CD4-positive, alpha-beta memory T cell (primary cell): ENCODE measurements around the gene MTHFSD. TPM values are rescaled to one million over a fixed set of nuclear protein-coding genes. Genes with fewer than 3 reads are reported as not detected.

Experiments
- CTCF ChIA-PET: fragments of 350-600 bp; sonication (Branson Sonifier 250); formaldehyde crosslinking; loops from one replicate; lab custom pipeline; 2021; ENCODE audit warnings: inconsistent platforms; ENCODE audit not compliant: partially characterized antibody; lab: Charles Lee
- POLR2A ChIA-PET: fragments of 350-600 bp; sonication (Branson Sonifier 250); formaldehyde crosslinking; loops from one replicate; lab custom pipeline; 2021; ENCODE audit not compliant: partially characterized antibody; lab: Charles Lee
- DNase-seq, 5 donors: peaks; one replicate each; pipeline versions ENCODE4 v3.0.0 to v3.0.0-alpha.2; 2020 to 2022; ENCODE audit warnings: mixed read lengths in 1 of 5
- H3K27ac ChIP-seq: one replicate; pipeline ENCODE4 v1.7.0; 2013; ENCODE audit warnings: low read depth, low read length
- H3K27me3 ChIP-seq: 2 replicates; pipeline ENCODE4 v1.7.0; 2013; ENCODE audit warnings: mild to moderate bottlenecking, low read length, moderate library complexity; ENCODE audit not compliant: insufficient read depth
- H3K36me3 ChIP-seq: 2 replicates; pipeline ENCODE4 v1.7.0; 2013; ENCODE audit warnings: mild to moderate bottlenecking, low read length, moderate library complexity; ENCODE audit not compliant: insufficient read depth
- H3K4me1 ChIP-seq: 2 replicates; pipeline ENCODE4 v1.7.0; 2013; ENCODE audit warnings: mild to moderate bottlenecking, low read length, moderate library complexity; ENCODE audit not compliant: insufficient read depth
- H3K4me3 ChIP-seq, 2 donors: one replicate each; pipeline ENCODE4 v1.7.0; 2013; ENCODE audit warnings: low read length in 2 of 2, mild to moderate bottlenecking in 1 of 2
- H3K9me3 ChIP-seq, 2 donors: one replicate each; pipeline ENCODE4 v1.7.0; 2013; ENCODE audit warnings: low read length in 2 of 2, control low read depth in 1 of 2; ENCODE audit not compliant: control insufficient read depth in 1 of 2
- H3K27ac Mint-ChIP-seq, 7 donors: one replicate each; pipeline ENCODE4 v1.8.0; 2020 to 2021; ENCODE audit warnings: mixed read lengths in 7 of 7, mild to moderate bottlenecking in 6 of 7, inconsistent platforms in 3 of 7, moderate library complexity in 3 of 7
- H3K27me3 Mint-ChIP-seq, 2 donors: one replicate each; pipeline ENCODE4 v1.8.0; 2020 to 2021; ENCODE audit warnings: mixed read lengths in 2 of 2
- H3K36me3 Mint-ChIP-seq, 2 donors: one replicate each; pipeline ENCODE4 v1.8.0; 2020 to 2021; ENCODE audit warnings: mixed read lengths in 2 of 2, inconsistent platforms in 1 of 2, mild to moderate bottlenecking in 1 of 2
- H3K4me1 Mint-ChIP-seq, 4 donors: one replicate each; pipeline ENCODE4 v1.8.0; 2020 to 2021; ENCODE audit warnings: mixed read lengths in 4 of 4, mild to moderate bottlenecking in 1 of 4
- H3K4me3 Mint-ChIP-seq, 8 donors: one replicate each; pipeline ENCODE4 v1.8.0; 2020 to 2021; ENCODE audit warnings: mixed read lengths in 8 of 8, mild to moderate bottlenecking in 7 of 8, moderate library complexity in 6 of 8, inconsistent platforms in 3 of 8
- H3K9me3 Mint-ChIP-seq, 8 donors: one replicate each; pipeline ENCODE4 v1.8.0; 2020 to 2021; ENCODE audit warnings: mixed read lengths in 8 of 8, mild to moderate bottlenecking in 5 of 8, inconsistent platforms in 3 of 8, moderate library complexity in 1 of 8
- intact Hi-C: fragments of 100-400 bp; cut with micrococcal nuclease; formaldehyde crosslinking; loops from one replicate; pipeline ENCODE4 v1.15.1; 2023
- polyA plus RNA-seq, 2 donors: library from polyadenylated mRNA; unstranded; fragments of 300-500 nt; fragmentation: Illumina TruSeq; gene quantifications; one replicate each; pipeline ENCODE4 v1.2.3, GENCODE V29; 2021
- total RNA-seq, 2 experiments: library from RNA; stranded (reverse); gene quantifications; one replicate each; pipeline ENCODE4 v1.2.3, GENCODE V29; 2021

MTHFSD gene
- total and polyA plus RNA-seq, 4 experiments from 2014 or later = 12.5 to 41.6 (median 29.9) TPM

DNA sequence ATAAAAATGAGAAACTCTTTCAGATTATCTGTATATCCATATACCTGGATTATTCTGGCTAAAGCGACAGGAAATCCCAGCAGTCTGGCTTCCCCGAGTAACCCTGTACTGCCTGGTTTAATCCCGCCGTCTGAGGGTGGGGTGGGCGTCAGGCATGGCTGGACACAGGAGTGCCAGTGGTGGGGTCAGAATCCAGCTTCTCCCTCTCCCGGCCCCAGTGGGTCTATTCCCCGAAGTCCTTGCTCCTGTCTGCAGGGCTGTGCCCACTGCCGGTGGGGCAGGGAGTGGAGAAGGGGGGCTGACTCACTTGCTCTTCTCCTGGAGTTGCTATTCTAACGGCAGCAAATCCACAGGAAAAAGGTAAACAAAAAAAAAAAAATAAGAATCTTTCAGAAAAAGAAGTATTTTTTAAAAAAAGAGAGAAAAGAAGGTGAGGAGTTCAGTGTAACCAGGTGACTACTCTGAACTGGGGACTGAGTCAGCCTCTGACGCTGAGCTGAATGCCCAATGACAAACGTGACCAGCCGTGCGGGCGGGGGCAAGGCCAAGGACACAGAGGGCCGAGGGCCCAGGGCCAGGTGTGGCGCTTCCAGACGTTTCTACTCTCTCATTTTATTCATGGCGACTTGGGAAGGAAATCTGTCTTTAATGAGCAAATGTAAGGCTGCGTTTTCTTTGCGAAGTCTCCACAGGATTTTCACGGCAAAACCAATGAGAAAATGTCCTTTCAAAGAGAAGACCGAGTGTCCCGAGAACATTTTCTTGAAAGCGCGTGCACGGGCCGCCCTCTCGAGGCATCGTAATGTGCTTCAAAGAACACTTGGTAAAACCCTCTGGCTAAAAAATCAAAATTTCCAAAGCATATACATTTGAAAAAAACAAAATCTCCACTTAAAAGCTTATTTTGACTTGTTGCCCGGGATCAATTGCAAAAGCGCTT, 24.5 kb downstream of the MTHFSD start:
- Histone ChIP-seq H3K4me3 (no peak overlapping the region), H3K9me3 (no peaks in the 10 kb centered on the region), H3K27me3 (no peaks in the 10 kb centered on the region), H3K27ac (no peak overlapping the region), H3K36me3 (no peaks in the 10 kb centered on the region), H3K4me1 (no peaks in the 10 kb centered on the region)
- ChIA-PET POLR2A (no interaction called here), CTCF (no interaction called here)
- Mint-ChIP-seq H3K27me3 (no peaks in the 10 kb centered on the region), H3K36me3 (peaks cover 14 to 16% of the 10 kb centered on the region in 2 donors), H3K4me3 (no peak overlapping the region), H3K4me1 (no peaks in the 10 kb centered on the region), H3K27ac (no peak overlapping the region), H3K9me3 (peaks cover 0 to 15% (median 7%) of the 10 kb centered on the region in 8 donors)
- DNase-seq = no peak
- intact Hi-C loops = no loop called here

DNA sequence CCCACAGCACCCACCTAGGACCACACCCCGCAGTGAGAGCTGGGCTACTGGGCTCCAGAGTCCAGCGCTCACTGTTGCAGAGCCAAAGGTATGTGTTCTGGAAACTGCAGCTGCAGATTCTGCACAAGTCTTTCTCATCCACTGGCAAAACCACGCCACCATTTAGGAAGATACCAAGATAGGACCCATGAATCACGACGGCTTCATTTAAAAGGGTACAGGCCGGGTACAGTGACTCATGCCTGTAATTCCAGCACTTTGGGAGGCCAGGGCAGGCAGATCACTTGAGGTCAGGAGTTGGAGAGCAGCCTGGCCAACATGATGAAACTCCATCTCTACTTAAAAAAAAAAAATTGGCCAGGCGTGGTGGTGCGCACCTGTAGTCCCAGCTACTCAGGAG, 25.9 kb downstream of the MTHFSD start:
- ChIA-PET CTCF (no interaction called here), POLR2A (no interaction called here)
- Mint-ChIP-seq H3K27ac (no peak overlapping the region), H3K9me3 (peaks cover 0 to 15% (median 7%) of the 10 kb centered on the region in 8 donors), H3K27me3 (no peaks in the 10 kb centered on the region), H3K36me3 (peaks cover 14 to 16% of the 10 kb centered on the region in 2 donors), H3K4me1 (no peaks in the 10 kb centered on the region), H3K4me3 (no peak overlapping the region)
- H3K27ac ChIP-seq = no peak overlapping the region
- no peaks in the 10 kb centered on the region for H3K4me1 ChIP-seq
- no peak overlapping the region for H3K4me3 ChIP-seq
- H3K27me3 ChIP-seq = no peaks in the 10 kb centered on the region
- no peaks in the 10 kb centered on the region for H3K9me3 ChIP-seq
- intact Hi-C loops = no loop called here
- DNase-seq = no peak
- H3K36me3 ChIP-seq = no peaks in the 10 kb centered on the region

- DNase-seq = no peak
- no peaks in the 10 kb centered on the region for H3K9me3 ChIP-seq
- no peak overlapping the region for H3K4me3 Mint-ChIP-seq
- no peaks in the 10 kb centered on the region for H3K27me3 ChIP-seq
- H3K27ac Mint-ChIP-seq = no peak overlapping the region
- intact Hi-C loops = no loop called here
- H3K27me3 Mint-ChIP-seq = no peaks in the 10 kb centered on the region
- no peak overlapping the region for H3K4me3 ChIP-seq
- no peaks in the 10 kb centered on the region for H3K4me1 Mint-ChIP-seq
- no peak overlapping the region for H3K27ac ChIP-seq
- ChIA-PET POLR2A (no interaction called here), CTCF (no interaction called here)
- H3K36me3 ChIP-seq = no peaks in the 10 kb centered on the region
- no peaks in the 10 kb centered on the region for H3K4me1 ChIP-seq
- H3K36me3 Mint-ChIP-seq = peaks cover 7 to 11% of the 10 kb centered on the region in 2 donors
- peaks cover 0 to 15% (median 7%) of the 10 kb centered on the region in 8 donors for H3K9me3 Mint-ChIP-seq
These were observed 26.7 kb downstream of the MTHFSD start for GRCh38 chr16:86528061-86528929.

- Histone ChIP-seq H3K4me1 (no peaks in the 10 kb centered on the region), H3K27ac (no peak overlapping the region), H3K36me3 (no peaks in the 10 kb centered on the region), H3K9me3 (no peaks in the 10 kb centered on the region), H3K27me3 (no peaks in the 10 kb centered on the region), H3K4me3 (no peak overlapping the region)
- Mint-ChIP-seq H3K27ac (no peak overlapping the region), H3K9me3 (peaks cover 0 to 15% (median 7%) of the 10 kb centered on the region in 8 donors), H3K4me3 (no peak overlapping the region), H3K36me3 (peaks cover 6 to 9% of the 10 kb centered on the region in 2 donors), H3K27me3 (peaks cover 0 to 2% of the 10 kb centered on the region in 2 donors), H3K4me1 (no peaks in the 10 kb centered on the region)
- intact Hi-C loops = no loop called here
- no peak for DNase-seq
- ChIA-PET CTCF (no interaction called here), POLR2A (no interaction called here)
These were observed 27.7 kb downstream of the MTHFSD start for GRCh38 chr16:86527366-86527765.

DNA sequence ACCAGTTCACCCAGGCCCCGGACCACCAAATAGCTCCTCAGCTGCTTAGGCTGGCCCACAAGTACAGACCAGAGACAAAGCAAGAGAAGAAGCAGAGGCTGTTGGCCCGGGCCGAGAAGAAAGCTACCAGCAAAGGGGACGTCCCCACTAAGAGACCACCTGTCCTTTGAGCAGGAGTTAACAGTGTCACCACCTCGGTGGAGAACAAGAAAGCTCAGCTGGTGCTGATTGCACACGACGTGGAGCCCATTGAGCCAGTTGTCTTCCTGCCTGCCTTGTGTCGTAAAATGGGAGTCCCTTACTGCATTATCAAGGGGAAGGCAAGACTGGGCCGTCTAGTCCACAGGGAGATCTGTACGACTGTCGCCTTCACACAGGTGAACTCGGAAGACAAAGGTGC, 29.3 kb downstream of the MTHFSD start:
- Histone ChIP-seq H3K27me3 (peaks cover 2% of the 10 kb centered on the region), H3K9me3 (no peaks in the 10 kb centered on the region), H3K4me1 (no peaks in the 10 kb centered on the region), H3K27ac (no peak overlapping the region), H3K4me3 (no peak overlapping the region), H3K36me3 (no peaks in the 10 kb centered on the region)
- H3K27me3 Mint-ChIP-seq = peaks cover 5 to 9% of the 10 kb centered on the region in 2 donors
- POLR2A ChIA-PET = no interaction called here
- H3K36me3 Mint-ChIP-seq = peaks cover 0 to 6% of the 10 kb centered on the region in 2 donors
- H3K4me3 Mint-ChIP-seq = no peak overlapping the region
- H3K9me3 Mint-ChIP-seq = peaks cover 0 to 15% (median 7%) of the 10 kb centered on the region in 8 donors
- H3K4me1 Mint-ChIP-seq = no peaks in the 10 kb centered on the region
- CTCF ChIA-PET = no interaction called here
- intact Hi-C loops = no loop called here
- DNase-seq = no peak
- no peak overlapping the region for H3K27ac Mint-ChIP-seq

- intact Hi-C loops = no loop called here
- no peak overlapping the region for H3K27ac Mint-ChIP-seq
- H3K36me3 Mint-ChIP-seq = no peaks in the 10 kb centered on the region
- POLR2A ChIA-PET = no interaction called here
- Histone ChIP-seq H3K4me1 (peaks cover 12% of the 10 kb centered on the region), H3K27ac (no peak overlapping the region), H3K9me3 (no peaks in the 10 kb centered on the region), H3K36me3 (no peaks in the 10 kb centered on the region), H3K27me3 (peaks cover 4% of the 10 kb centered on the region), H3K4me3 (no peak overlapping the region)
- CTCF ChIA-PET = interaction anchor here (0.8 kb wide), 1 partner anchor 9 kb away, joined by 3 read pairs; no protein-coding TSS in a partner anchor
- H3K4me3 Mint-ChIP-seq = no peak overlapping the region
- no peak for DNase-seq
- peaks cover 13 to 18% of the 10 kb centered on the region in 2 donors for H3K27me3 Mint-ChIP-seq
- H3K4me1 Mint-ChIP-seq = peaks cover 3 to 13% (median 8%) of the 10 kb centered on the region in 4 donors
- peaks cover 0 to 15% (median 6%) of the 10 kb centered on the region in 8 donors for H3K9me3 Mint-ChIP-seq
These were observed 31.0 kb downstream of the MTHFSD start for GRCh38 chr16:86524029-86524428.

- ChIA-PET CTCF (no interaction called here), POLR2A (no interaction called here)
- H3K4me1 Mint-ChIP-seq = peaks cover 4 to 14% (median 9%) of the 10 kb centered on the region in 4 donors
- H3K36me3 Mint-ChIP-seq = no peaks in the 10 kb centered on the region
- H3K27ac Mint-ChIP-seq = no peak overlapping the region
- intact Hi-C loops = no loop called here
- no peak overlapping the region for H3K4me3 Mint-ChIP-seq
- DNase-seq = no peak
- Histone ChIP-seq H3K4me3 (no peak overlapping the region), H3K4me1 (peaks cover 12% of the 10 kb centered on the region), H3K27ac (no peak overlapping the region), H3K9me3 (no peaks in the 10 kb centered on the region), H3K27me3 (peaks cover 4% of the 10 kb centered on the region), H3K36me3 (no peaks in the 10 kb centered on the region)
- H3K9me3 Mint-ChIP-seq = peaks cover 0 to 15% (median 6%) of the 10 kb centered on the region in 8 donors
- peaks cover 20 to 21% of the 10 kb centered on the region in 2 donors for H3K27me3 Mint-ChIP-seq
These were observed 31.8 kb downstream of the MTHFSD start for GRCh38 chr16:86523166-86523740.
